ENCODE results near the gene TPCN2.

Gene TPCN2

GRCh38 chr11:69153661-69154060 is 104.9 kb downstream of the TPCN2 start:
- no peak for DNase-seq

GRCh38 chr11:69154211-69154913 is 105.6 kb downstream of the TPCN2 start:
- DNase-seq, result no peak

- no peak for DNase-seq
Measured at GRCh38 chr11:69154938-69155301, 106.2 kb downstream of the TPCN2 start.

- no peak for DNase-seq
Measured at GRCh38 chr11:69155302-69156234, 106.8 kb downstream of the TPCN2 start, which contains the start of gene SMIM38. Gene SMIM38 (plus strand): TSS chr11:69155935. CDS start chr11:69157847, 1,912 bp downstream.

- DNase-seq, result no peak
Measured at GRCh38 chr11:69156235-69156639, 107.5 kb downstream of the TPCN2 start.

- DNase-seq, result no peak
Measured at GRCh38 chr11:69156673-69157155, 108.0 kb downstream of the TPCN2 start.

- DNase-seq, result no peak
Measured at GRCh38 chr11:69157156-69157821, 108.6 kb downstream of the TPCN2 start.

GRCh38 chr11:69157822-69158231 is 109.1 kb downstream of the TPCN2 start:
- DNase-seq, result no peak

GRCh38 chr11:69158301-69159149 is 109.8 kb downstream of the TPCN2 start:
- DNase-seq, result no peak

DNA sequence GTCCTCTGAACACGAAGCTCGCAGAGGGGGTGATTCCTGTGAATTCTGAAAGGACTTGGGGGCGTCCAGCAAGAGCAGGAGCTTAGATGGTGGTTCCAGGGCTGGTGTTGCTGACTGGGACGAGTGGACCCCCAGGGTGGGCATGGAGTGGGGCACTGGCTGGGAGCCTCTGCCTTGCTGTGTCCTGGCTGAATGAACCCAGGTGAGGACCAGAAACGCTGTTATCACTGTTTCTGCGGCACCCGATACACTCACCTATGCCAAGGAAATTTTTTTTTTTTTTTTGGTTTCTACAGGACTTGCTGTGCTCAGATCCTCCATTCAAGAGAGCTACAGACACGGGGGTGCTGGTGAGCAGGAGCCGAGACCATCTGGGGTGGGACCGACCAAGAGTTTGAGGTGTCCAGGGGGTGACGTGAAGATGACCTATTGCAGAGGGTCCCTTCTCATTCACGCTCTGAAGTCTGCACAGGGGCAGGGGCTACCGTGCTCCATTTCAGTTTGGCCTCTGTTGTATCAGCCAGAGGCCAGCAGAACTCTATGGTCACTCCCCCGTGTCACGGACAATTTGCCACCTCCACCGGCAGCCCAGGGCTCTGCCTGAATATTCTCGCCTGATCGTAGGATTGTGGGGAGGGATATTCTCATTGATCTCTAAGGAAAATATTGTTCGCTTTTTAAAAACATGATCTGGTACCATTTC is 110.6 kb downstream of the TPCN2 start:
- DNase-seq, result no peak

GRCh38 chr11:69160296-69161116 is 111.8 kb downstream of the TPCN2 start:
- no peak for DNase-seq

DNA sequence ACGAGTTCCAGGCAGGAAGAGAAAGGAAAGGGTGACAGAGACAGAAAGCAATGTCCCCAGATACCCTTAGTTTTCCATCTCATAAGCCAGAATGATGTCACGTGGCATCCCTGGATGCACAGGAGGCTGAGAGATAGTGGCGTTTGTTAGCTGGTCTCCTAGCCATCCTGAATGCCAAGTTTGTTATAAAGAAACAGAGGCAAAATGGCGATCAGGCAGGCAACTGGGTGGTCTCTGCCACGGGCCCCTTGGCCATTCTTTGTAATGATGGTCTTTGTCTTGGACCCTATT is 112.3 kb downstream of the TPCN2 start:
- no peak for DNase-seq

GRCh38 chr11:69162505-69162904 is 113.8 kb downstream of the TPCN2 start:
- DNase-seq, result no peak

DNA sequence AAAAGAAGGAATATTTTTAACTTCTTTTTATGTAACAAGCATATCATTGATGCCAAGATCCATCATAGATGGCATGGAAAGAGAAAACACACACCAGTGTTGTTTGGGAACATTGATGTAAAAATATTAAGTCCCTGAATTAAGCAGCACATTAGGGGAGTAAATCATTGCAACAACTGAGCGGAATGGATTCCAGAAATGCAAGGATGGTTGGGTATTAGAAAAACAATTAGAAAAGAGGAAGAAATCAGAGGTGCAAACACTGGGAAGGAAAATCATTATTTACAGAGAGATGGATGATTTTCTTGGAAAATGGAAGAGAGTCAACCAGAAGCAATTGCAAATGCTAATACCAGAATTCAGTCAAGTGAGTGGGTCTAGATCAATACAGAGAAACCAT is 115.1 kb downstream of the TPCN2 start:
- DNase-seq, result no peak

- no peak for DNase-seq
Measured at GRCh38 chr11:69164824-69165223, 116.1 kb downstream of the TPCN2 start.

DNA sequence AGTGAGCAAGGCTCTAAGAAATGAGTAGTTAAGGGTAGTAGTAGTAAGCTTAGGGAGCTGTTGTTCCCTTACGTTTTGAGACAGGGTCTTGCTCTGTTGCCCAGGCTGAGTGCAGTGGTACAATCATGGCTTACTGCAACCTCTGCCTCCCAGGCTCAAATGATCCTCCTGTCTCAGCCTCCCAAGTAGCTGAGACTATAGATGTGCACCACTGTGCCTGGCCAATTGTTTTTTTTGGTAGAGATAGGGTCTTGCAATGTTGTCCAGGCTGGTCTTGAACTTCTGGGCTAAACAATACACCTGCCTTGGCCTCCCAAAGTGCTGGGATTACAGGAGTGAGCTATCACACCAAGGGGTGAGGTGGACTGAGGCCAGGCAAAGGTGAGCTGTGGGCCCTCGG is 117.0 kb downstream of the TPCN2 start:
- no peak for DNase-seq

DNA sequence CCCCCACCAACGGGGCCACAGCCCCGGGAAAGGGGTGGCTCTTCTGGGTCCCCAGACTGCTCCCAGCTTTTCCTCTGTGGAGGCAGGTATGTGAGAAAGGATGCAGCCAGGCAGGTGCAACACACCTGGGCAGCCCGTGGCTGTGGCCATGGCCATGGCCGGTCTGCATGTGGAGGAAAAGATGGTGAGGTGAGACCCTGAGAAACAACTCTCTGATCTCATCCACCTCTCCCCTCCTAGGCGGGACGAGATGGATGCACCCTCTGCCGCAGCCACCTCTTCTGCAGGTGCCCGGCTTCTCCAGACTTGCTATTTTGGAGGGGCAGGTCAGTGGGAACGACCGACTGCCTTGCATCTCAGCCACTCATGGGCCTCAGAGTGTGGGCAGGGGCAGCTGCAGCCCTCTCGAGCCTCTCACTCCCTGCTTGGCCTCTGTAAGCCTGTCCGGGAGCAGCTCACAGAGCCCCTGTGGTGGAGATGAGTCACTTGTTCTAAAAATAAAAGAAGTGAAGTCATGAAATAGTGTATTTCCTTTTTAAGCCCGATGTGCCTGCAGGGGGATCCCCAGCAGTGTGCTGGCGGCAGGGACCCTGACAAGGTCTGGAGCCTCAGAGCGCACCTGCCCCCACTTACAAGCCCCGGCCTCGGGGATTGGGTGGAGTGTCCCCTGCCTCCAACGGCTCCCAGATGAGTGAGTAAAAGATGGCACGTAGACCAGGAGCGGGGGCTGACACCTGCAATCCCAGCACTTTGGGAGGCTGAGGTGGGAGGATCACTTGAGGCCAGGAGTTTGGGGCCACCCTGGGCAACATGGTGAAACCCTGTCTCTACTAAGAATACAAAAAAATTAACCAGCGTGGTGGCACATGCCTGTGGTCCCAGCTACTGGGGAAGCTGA is 117.7 kb downstream of the TPCN2 start:
- peak; percentile 62 for DNase-seq

- no peak for DNase-seq
Measured at GRCh38 chr11:69167130-69167915, 118.6 kb downstream of the TPCN2 start.
